GM19351 (cell line): ENCODE results near the gene IL36A.

Experiments
- ATAC-seq: cut with Tn5 transposase; IDR thresholded peaks from one replicate; pipeline ENCODE4 v1.9.1; 2021; ENCODE audit warnings: mild to moderate bottlenecking, moderate library complexity; ENCODE audit not compliant: unreplicated experiment

Gene IL36A

DNA sequence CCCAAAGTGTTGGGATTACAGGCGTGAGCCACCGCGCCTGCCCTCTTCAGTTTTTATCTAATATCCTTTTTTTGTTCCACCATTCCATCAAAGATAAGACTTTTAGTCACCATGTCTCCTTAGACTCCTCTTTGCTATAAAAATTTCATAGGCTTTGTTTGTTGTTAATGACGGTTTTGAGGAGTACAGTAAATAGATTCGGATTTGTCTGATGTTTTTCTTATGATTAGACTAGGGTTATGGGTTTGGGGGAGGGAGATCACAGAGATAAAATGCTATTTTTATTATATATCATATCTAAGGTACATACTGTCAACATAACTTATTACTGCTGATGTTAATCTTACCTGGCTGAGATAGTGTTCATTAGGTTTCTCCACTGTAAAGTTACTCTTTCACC is 41.2 kb downstream of the IL36A start:
- no peak for ATAC-seq

DNA sequence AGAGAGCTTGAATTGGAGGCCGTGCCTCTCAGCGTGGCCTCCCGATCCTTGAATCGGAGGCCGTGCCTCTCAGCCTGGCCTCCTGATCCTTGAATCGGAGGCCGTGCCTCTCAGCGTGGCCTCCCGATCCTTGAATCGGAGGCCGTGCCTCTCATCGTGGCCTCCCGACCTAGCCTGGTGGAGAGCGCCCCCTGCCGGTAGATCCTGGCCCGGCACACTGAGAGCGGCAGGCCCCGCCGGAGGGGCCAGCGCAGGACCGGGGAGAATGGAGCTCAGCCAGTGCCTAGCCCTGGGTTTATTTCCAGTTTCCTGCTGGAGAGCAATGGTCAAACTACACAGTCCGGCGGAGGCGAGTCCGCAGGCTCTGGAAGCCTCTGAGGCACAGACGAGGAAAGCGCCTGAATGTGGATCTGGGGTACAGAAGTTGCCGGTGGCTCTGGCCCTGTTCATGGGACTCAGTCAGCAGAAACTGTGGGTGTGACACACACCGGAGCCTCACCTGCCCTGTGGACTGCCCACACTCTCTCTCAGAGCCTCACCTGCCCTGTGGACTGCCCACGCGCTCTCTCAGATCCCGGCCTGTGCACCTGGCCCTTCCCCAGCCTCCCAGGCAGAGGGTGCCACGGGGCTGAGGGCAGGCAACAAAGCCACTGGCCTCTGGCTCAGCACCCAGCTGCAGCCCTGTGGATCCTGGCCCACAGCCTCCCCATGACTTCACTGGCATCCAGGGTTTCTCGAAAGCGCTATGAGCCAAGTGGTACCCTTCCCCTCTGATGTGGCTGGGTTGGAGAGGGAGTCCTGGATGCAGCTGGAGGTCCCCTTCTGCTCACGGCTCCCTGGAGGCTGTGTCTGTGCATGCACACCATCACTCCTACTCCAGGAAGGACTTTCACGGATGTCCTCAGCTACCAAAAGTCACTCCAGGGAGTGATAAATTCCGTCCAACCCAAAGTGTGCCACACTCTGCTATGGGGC is 45.9 kb downstream of the IL36A start:
- no peak for ATAC-seq

DNA sequence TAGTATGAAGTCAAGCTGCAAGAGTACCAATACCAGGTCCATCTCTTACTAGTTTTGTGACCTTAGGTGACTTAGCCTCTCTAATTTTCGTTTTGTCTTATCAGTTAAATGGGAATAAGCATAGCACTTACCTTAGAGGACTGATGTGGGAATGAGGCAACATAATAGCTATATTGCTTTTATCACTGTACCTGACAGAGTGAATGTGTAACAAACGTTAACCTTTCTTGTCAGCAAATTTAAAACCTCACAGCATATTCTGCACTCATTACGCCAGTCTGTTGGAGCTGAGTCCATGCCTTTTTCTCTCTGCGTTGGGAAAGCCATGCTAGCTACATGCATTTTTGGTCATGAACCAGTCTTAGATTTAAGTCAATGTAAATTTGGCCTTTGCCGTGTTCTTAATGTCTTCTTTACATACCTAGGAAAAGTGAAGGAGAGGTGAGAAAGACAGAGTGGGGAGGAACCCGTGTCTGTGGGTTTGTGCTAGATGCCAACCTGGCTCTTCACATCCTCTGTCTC is 47.2 kb downstream of the IL36A start, which contains the start of gene IL36B:
TSS of gene IL36B (minus strand) at position 472 of the 522 bp plus-strand sequence.
- ATAC-seq = no peak

DNA sequence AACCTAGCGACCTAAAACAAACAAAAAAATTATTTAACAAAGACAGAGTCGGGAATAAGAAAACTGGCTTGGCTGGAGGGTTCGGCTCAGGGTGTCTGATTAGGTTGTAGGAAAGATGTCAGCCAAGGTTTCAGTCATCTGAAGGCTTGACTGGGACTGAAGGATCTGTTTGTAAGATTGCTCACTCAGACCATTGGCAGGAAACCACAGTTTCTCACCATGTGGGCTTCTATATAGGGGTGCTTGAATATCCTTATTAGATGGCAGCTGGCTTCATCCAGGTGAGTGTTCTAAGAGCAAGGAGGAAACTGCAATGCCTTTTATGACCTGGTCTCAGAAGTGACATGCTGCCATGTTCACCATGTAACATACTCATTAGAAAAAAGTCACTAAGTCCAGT is 48.4 kb downstream of the IL36A start:
- ATAC-seq = no peak

DNA sequence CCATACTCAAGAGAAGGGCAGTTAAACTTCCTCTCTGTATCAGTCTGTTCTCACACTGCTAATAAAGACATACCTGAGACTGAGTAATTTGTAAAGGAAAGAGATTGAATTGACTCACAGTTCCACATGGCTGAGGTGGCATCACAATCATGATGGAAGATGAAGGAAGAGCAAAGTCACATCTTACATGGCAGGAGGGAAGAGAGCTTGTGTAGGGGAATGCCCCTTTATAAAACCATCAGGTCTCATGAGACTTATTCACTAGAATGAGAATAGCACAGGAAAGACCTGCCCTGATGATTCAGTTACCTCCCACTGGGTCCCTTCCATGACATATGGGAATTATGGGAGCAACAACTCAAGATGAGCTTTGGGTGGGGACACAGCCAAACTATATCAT is 48.8 kb downstream of the IL36A start:
- no peak for ATAC-seq

DNA sequence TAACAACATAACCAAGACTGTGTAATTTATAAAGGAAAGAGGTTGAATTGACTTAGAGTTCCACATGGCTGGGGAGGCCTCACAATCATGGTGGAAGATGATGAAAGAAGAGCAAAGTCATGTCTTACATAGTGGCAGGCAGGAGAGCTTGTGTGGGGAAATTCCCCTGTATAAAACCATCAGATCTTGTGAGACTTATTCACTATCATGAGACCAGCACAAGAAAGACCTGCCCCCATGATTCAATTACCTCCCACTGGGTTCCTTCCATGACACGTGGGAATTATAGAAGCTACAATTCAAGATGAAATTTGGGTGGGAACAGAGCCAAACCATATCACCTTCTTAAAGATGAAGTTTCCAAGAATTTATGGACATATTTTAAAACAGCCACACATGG is 51.3 kb downstream of the IL36A start:
- ATAC-seq = no peak

DNA sequence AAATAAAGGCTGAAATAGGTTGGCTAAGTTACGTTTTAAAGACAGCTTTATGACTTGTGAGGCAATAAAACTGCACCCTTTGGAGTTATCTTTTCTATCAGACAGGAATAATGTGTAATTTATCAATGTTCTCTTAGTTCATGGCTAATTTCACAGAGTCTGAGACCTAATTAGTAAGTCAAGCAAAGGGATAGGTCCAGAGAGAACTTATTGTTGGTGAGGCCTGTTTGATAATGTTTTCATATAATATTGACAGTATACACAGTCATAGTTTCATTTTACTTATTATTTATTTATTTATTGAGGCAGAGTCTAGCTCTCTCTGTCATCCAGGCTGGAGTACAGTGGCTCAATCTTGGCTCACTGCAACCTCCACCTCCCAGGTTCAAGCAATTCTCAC is 51.9 kb downstream of the IL36A start:
- ATAC-seq = no peak
